Measurements from ENCODE around the gene CXCL12.

Gene CXCL12

GRCh38 chr10:44398747-44399658, 14.1 kb upstream of the CXCL12 start:
- DNase-seq, result no peak

DNA sequence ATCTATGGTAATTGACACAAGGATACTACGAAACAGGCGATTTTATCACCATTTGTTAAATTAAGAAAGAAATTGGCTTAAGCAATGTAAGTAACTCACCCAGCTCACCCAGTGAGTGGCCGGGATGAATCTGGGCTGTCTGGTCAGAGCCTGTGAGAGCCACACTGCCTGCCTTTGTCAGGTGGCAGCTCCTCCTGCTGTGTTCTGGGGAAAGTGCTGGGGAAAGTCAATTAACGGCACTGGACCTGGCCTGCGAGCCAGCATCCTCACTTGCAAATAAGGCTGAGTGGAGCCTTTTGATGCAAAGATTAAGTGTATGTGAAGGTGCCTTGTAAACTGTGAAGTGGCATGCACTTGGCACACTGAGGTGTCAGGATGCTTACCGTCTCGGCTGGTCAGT, 13.4 kb upstream of the CXCL12 start:
- no peak for DNase-seq

DNA sequence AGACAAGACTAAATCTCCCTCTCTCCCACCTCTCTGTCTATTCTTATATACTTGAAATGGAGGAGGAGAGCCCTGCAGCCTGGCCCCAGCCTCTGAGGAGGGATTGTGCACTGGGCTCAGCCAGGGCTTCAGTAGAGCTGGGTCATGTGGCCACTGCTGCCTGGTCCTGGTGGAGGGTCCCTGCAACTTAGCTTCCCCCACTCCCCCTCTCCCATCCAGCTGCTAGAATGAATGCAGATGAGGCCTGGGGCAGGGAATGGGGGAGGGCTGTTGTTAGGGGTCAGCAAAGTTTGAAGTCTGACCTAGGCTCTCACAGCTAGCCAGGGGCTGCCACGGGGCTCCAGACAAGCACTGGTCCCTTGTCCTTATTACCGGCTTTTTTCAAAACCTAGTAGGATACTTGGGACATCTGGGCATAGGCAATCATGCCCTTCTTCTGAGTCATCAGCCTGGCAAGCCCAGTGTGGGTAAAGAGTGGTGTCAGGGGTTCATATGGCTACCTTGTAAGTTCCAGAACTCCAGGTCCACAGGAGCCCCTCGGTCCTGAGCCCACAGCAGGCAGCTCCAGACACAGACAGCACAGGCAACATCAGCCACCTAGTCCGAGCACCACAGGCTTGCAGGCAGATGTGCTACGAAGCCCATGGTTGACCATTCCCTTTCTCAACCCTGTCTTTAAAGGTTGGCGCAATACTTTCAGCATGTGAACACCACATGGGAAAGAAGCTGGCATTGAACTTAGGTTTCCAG, 12.8 kb upstream of the CXCL12 start:
- no peak for DNase-seq

GRCh38 chr10:44396671-44397191, 11.8 kb upstream of the CXCL12 start:
- no peak for DNase-seq

DNA sequence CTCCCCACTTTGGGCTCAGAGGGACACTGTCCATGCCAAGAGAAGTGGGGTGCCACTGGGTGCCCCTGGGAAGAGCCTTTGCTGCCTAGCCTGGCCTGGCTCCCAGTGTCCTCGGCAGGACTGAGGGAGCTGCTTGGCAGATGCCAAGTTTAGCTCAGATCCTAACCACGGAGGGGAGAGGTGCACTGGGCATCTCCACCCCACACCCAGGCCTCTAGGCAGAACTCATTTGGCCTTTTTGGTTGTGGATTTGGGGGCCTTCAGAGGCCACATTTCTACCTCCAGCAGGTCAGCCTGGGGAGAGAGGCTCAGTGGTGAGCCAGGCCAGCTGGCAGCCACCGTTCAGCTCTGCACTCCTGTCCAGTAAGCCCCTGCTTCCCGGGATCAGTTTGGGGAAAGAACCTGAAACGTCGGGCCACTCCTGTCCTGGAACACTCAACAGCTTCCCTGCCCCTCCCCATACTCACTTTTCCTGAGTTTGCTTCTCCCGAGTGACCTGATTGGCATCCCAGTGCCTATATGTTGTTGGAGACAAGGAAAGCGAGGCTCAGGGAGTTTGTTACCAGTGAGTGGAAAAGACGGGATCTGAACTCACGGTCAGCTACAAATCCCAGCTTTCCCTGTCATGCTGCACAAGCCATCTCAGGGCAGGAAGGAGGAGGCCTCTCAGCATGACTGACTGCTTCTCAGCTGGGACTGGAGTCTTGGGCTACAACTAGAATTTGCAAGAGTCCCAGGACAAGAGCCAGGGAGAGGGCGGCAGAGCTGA, 11.2 kb upstream of the CXCL12 start:
- no peak for DNase-seq

DNA sequence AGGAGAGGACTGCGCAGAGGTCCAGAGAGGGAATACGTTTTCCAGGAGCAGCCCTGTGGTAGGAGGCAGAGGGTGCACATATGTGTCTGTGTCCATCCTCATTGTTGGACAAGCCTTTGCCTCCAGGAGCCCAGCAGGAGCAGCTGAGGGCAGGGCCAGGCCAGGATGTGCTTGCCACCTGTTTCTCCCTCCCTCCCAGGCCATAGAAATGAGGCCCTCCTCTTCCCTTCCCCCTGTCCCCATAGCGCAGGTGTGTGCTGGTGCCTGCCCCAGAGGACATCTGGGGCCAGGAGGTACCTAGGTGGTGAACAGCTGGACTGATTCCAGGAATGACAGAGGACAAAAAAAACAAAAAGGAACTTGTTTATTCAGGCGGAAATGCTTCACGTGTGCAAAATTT, 10.5 kb upstream of the CXCL12 start:
- DNase-seq, result no peak

- no peak for DNase-seq
These were observed 9.9 kb upstream of the CXCL12 start for GRCh38 chr10:44394696-44395381.

DNA sequence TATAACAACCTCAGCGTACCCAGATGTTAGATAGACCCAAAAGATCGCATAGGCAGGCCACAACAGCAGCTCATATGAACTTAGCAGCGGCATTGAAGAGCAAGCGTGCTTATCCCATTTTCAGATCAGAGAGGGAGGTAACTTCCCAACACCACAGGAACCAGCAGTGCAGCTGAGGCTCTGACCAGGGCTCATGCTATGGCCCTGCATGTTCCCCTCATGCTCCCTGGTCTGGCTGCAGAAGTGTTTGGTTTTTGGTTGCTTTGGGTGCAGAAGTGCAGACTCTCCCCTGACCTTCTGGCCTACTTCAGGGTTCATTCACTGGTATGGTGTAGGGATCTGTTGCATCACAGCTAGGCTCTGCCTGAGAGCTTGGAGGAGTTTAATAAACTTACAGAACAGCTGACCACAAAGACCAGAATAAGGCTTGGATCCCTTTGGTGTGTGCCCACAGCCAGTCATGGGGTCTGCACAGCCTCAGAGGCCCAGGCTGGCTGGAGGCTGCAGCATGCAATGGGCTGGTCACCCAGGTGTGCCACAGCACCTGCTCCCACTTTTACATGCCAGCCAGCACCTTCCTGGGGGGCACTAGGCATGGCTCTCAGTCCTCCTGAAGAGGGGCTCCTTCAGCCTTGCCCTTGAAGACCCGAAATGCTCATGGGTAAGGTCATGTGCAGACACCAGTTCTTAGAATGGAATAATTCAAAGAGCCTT, 9.1 kb upstream of the CXCL12 start:
- no peak for DNase-seq

DNA sequence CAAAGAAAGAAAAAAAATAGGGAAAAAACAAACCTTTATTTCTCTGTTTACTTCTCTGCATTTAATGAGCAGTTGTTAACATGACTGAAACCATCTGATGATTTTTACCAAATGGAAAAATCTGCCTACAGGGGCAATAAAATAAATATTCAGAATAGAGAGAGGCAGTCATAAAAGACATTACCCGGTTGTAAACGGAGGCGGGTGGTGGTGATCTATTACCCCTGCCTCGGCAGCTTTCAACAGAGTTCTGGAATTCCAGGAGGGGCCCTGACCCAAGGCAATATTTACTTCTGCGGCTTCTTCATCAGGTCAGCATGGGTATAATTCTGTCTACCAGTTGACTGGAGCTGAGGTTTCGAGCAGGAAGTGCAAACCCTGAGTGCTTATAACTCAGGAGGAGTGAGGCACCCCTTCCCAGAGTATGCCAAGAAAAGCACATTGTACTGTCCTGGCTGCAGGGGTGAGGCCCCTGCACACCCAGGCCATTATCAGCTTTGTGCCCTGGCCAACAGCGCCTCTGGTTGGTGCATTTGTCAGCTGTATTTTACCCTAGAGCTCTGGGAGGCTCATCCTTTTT, 8.2 kb upstream of the CXCL12 start:
- no peak for DNase-seq

DNA sequence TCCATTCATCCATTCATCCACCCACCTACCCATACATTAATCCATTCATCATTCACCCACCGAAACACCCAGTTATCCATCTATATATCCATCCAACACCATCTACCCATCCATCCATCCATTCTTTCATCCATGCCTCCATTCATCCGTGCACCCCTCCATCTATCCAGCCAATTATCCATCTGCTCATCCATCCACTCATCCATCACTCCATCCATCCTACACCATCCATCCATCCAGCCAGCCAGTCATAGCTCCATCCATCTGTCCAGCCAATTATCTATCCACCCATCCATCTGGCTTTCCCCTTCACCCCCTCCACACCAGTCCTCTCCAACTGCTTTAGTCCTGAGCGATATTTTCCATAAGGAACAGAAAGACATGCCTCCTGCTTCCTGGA, 7.5 kb upstream of the CXCL12 start:
- no peak for DNase-seq

DNA sequence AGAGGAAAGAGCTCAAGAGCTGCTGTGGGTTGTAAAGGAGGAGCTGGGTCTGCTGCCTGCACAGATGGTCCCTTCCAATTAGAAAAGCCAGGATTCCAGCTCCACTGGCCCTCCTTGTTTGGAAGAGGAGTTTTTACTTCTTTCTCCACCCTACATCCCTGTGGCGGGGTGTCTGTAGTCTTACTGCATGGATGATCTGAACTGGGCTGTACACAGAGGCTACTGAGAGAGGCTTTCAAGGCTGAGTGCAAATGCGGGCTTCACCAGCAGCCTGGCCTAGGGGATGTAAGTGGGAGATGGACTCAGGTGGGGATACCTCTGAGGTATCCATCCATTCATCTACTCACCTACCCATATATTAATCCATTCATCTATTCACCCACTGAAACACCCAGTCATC, 7.1 kb upstream of the CXCL12 start:
- no peak for DNase-seq

- no peak for DNase-seq
These were observed 5.7 kb upstream of the CXCL12 start for GRCh38 chr10:44390585-44391072.

- DNase-seq, result no peak
These were observed 4.7 kb upstream of the CXCL12 start for GRCh38 chr10:44389556-44389955.

GRCh38 chr10:44389150-44389549, 4.3 kb upstream of the CXCL12 start:
- no peak for DNase-seq

- no peak for DNase-seq
These were observed 3.7 kb upstream of the CXCL12 start for GRCh38 chr10:44388641-44389040.

DNA sequence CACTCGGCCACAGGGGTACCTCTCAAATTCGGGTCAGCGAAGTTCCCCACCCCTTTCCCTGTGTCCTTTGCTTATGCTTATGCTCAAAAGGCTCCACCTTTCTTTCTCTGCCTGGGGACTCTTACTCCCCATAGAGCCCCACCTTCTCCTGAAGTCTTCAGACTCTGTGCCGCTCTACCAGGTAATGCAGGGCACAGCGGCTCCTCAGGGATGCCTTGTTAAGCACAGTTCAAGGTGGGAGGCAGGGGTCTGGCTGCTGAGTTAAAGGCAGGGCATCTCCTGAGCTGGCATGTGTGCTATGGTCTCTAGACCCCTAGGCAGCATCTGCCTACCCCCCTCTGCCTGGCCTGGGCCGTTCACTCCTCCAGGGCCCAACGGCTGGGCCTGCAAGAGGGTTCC, 3.0 kb upstream of the CXCL12 start:
- DNase-seq, result no peak

GRCh38 chr10:44386546-44387052, 1.7 kb upstream of the CXCL12 start:
- DNase-seq, result peak; percentile 51

- DNase-seq, result peak; percentile 3
These were observed 972 bp upstream of the CXCL12 start for GRCh38 chr10:44385696-44386441.

- DNase-seq, result peak; percentile 14
These were observed 284 bp downstream of the CXCL12 start for GRCh38 chr10:44384601-44385025.
